Measurements from ENCODE around the gene LRRC8B.
A peak's percentile ranks its signal among the peaks of the same experiment; 100 is the strongest.
"Not testable (repeated sequence)": the region's sequence is repeated elsewhere in the genome, so short reads cannot be mapped to it uniquely, and the experiment has no call there.

LRRC8B gene

DNA sequence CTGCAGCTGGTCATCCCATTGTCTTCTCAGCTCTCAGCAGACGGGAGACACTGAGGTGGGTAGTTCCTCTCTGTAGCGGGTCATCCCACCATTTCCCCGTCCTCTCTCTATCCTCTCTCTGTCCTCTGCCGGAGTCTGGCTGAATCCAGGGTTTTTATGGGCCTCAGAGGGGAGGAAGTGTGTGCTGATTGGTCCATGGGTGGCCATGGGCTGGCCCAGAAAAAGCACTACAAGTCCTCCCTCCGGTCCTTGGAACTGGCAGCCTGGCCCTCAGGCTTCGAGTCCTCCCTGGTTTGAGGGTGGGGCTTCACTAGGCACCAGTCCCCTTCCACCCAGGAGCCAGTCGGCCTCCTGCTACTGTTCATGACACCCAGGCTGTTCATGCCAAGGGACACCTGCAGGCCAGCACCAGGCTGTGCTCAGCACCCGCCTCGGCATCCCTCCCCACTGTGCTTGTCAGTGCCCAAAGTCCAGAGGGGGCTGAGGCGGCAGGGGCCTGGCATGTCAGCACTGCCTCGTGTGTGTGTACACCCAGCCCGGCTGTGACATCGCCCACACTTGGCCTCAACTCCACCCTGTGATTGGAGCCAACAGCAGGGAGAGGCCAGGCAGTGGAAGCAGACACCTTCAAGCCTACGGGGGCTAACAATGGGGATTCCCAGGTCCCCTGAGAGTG lies 85.3 kb downstream of the LRRC8B start:
- DNase-seq: peak; percentile 34 to 75

DNA sequence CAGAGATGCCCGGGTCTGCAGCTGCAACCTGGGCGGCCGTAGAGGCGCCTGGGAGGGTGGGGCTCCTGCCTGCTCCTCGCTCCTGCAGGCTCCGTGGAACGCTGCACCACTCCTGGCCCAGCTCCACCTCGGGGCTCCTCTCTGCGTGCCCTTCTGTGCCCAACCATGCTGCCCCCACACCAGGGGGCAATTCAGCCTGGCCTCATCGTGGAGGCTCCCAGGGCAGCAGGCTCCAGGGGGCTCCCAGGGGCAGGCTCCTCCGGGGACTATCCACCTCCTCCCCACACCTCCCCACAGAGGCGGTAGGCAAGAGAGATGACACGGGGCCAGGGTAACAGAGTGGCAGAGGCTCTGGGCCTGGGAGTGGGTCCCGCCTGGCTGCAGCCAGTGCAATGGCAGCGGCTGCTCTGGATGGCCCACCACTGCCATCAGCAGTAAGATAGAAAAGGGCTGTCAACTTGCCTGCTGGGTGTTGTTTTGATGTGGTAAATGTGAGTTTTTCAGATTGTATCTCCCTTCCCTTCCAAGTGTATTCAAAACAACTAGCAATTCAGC lies 85.9 kb downstream of the LRRC8B start:
- DNase-seq: peak; percentile 47 to 80

DNA sequence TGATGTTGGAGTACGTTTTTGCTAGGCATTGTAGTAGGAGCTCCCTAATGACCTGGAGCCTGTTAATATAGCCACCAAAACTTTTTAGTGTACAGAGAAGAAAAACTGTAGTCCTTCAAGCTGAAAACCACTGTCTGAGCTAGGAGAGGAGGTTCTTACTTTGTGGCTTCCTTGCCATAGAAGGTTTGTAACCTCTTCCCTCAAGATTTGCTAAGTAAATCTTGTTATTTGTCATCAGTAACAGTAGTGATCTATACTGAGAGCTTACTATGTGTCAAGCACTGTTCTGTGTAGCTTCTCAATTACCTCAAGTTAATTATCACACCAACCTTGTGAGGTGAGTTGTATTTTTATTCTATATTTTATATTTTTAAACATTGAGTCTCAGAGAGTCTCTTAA lies 87.1 kb downstream of the LRRC8B start:
- DNase-seq: peak in 1 of 2 donors; percentile 52

DNA sequence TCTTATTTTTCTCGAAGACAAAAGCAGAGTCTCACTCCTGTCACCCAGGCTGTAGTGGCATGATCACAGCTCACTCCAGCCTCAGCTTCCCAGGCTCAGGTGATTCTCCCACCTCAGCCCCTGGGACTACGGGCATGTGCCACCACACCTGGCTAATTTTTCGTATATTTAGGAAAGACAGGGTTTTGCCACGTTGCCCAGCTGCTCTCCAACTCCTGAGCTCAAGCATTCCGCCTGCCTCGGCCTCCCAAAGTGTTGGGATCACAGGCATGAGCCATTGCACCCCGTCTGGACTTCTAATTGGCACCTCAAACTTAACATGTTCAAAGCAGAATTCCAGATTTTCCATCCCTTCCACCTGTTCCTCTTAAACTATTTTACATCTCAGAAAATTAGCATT lies 89.3 kb downstream of the LRRC8B start:
- no peak for DNase-seq

DNA sequence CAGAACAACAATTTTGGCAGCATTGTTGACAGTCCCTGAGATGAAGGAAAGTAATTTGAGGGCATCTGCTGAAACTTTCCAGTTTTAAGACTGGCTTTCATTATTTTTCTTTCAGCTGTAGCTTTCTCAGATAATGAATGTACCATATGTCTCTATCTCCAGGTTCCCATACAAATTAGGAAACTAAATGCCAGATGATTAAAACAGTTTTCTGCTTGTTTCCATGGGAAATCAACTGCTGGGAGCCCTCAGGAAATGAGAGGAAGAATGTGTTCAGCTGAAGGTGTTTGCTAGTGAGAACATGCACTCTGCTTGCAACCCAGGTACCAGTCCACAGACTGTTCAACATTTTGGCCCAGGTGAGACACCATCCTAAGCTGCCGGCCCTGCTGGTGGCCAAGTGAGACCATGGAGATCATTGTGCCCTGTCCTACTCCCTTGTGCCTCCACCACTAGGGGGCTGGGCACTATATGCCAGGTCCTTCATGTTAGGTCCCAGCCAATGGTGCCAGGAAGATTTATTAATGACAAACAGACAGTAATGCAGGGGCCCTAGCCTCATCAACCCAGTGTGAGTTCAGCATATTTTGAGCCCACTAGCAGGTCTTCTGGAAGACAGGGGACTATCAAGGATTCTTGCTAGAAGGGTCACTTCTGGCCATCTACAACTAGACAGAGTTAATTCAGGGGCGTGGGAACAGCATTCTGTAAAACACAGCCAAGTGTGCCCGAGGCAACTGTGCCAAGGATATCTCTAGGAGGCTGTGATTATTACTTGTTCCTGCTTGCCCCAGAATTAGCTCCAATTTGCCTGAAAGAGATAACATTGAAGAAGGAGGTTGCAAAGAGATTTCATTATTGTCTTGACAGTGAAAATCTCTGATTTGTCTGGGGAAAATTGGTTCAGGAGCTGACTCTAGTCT lies 91.3 kb downstream of the LRRC8B start:
- DNase-seq: peak; percentile 34 to 45

DNA sequence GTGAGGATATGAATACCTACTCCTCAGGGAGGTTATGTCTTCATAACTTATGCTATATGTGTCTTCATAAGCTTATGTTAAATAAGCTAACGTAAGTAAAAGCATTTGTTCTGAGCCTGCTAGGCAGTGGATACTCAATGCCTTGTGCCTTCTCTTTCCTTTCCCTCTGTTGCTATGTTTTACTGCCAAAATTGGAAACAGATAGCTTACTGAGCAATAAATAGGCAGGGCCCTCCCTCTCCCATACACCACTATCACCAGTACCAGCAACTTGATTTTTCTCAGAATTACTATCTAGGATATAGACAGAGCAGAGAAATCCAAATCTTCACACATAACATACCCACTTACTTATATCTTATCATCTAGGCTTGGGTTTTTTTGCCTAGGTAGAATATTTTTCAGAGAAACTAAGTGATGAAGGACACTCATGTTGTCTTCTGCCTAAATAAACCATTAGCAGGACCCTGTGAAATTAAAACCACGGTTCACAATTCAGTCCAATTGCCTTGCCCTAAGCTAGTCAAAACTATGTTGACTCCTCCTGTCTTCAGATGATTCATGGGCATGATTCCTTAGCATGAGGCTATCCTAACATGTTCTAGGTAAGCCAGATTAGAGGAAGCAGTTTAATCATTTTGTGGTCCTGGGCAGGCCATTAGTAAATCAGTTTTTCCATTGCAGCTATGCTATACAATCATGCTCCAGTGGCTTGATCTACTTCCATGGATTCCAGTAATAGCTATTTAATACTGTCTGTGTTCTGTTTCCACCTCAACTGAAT lies 92.4 kb downstream of the LRRC8B start:
- no peak for DNase-seq

DNA sequence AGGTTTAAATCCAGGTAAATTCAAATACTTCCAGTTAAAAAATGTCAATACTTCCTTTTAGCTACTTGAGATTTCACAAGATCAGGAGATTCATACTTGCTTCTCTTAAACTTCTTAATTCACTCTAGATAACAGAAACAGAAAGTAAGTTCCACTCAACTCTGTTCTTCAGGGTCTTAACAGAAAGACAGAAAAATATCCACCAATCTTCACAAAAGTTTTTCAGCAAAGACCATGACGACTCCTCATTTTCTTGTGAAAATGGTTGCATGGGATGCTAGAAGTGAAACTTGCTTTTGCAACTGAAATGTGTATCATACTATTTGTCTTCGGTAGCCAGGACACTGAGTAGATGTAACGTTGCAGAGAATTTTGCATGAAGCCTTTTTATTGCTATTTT lies 96.0 kb downstream of the LRRC8B start:
- DNase-seq: no peak

DNA sequence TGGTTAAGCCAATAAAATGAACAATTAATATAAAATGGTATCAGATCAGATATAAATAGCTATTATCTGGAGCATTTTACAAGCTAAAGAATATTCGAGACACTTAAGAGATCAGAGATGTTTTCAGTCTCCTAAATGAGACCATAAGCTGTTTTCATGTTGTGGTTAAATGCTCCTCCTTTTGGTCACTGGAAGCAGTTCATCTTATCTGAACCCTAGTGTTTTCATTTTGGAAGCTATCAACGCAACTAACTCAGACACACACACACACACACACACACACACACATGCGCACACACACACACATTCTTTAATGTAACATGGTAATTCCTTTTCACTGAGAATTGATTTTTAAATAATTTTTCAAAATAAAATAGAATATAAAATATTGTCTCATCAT lies 98.3 kb downstream of the LRRC8B start:
- peak in 1 of 2 donors; percentile 69 for DNase-seq

DNA sequence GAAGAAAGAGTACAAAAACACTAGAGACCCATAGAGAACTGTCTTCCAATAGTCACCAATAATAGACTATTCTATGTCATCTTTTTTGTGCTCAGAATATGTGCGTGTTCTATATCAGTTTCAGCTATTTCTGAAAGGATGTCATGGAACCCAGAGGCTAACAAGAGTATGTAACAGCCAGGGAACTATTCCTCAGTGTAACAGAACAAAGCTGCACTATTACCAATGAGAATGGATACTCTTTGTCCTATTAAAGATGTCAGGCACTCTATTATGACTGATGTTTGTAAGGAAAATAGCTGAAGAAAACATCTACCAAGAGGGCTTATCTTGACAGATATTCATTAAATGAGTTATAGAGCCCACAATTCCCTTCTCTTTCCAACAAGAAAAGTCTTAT lies 99.7 kb downstream of the LRRC8B start:
- DNase-seq: no peak

DNA sequence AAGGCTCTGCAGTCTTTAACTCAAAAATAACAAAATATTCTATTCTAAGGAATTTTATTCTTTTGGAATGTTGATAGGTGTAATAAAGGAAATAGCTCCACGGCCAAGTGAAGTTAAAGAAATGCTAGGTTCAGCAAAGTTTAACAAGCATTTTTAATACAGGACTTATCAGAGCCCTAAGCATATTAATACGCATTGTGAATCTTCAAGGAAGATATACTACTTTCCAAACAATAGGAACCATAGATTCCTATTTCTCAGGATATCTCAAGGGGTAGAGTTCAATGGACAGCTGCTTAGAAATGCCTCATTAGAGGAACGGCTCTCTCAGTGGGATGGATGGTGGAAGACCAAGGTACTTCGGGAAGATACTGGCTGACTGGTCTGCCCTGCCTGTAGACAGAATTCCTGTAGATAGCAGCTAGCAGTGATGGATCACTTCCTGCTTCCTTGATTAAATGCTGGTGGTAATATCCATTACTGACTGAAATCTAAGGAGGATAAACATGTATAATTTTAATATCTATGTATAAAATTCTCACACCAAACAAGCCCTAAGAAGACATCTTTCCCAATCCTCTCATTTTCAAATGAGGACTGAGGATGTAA lies 100.2 kb downstream of the LRRC8B start:
- no peak for DNase-seq

DNA sequence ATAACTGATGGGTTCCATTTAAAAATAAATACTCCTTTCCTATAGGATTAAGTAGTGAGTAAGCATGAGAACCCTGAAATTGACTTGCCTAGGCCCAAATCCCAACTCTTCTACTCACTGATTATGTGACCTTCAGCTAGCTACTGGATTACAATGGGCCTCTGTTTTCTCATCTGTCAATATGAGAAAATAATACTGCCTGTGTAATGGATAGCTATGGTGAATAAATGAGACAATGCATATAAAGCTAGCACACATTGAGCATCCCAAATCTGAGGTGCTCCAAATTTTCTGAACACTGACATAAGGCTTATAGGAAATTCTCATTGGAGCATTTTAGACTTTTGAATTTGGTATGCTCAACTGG lies 103.0 kb downstream of the LRRC8B start:
- DNase-seq: no peak

DNA sequence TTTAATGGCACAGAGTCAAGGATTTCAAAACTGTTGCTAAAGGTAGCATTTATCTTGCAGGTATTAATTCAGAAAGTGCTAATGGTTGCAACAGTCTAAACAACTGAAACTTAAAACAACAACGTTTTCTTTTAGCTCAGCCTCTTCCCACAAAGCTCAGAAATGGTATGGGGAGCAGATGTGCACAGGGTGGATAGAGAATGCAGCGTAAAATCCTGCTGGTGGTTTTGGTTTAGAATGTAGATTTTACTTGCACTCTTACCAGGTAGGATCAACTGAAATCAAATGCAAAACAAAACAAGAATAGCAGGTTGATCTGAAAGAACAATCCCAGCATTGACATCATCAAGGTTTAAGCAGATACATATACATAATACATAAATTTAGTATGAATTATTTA lies 104.5 kb downstream of the LRRC8B start:
- no peak for DNase-seq

DNA sequence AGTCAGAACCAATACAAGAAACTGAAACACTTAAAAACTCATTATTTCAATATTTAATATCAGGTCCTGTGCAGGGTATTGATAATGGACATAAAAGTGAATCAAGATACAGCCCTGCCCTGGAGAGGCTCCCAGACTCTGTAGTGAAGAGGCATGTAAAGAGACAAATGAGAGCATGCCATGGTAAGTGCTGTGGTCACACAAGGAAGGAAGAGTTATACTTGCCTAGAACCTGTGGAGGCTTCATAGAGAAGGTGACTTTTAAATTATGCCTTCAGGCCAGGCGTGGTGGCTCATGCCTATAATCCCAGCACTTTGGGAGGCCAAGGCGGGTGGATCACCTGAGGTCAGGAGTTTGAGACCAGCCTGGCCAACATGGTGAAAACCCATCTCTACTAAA lies 105.0 kb downstream of the LRRC8B start:
- not testable (repeated sequence) for DNase-seq

DNA sequence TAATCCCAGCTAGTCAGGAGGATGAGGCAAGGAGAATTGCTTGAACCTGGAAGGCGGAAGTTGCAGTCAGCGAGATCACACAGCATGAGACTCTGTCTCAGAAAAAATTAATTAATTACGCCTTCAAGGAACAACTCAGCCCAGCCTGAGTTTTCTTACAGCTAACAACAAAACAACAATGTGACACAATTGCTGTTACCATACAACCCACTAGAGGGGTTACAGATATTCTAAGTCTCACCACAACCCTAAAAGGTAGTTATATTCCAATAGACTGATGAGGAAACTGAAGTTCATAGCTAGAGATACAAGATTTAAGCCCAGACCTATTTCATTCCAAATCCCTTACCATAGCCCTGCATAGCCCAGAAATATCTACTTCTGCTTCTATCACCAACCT lies 105.4 kb downstream of the LRRC8B start:
- DNase-seq: peak in 1 of 2 donors; percentile 48

DNA sequence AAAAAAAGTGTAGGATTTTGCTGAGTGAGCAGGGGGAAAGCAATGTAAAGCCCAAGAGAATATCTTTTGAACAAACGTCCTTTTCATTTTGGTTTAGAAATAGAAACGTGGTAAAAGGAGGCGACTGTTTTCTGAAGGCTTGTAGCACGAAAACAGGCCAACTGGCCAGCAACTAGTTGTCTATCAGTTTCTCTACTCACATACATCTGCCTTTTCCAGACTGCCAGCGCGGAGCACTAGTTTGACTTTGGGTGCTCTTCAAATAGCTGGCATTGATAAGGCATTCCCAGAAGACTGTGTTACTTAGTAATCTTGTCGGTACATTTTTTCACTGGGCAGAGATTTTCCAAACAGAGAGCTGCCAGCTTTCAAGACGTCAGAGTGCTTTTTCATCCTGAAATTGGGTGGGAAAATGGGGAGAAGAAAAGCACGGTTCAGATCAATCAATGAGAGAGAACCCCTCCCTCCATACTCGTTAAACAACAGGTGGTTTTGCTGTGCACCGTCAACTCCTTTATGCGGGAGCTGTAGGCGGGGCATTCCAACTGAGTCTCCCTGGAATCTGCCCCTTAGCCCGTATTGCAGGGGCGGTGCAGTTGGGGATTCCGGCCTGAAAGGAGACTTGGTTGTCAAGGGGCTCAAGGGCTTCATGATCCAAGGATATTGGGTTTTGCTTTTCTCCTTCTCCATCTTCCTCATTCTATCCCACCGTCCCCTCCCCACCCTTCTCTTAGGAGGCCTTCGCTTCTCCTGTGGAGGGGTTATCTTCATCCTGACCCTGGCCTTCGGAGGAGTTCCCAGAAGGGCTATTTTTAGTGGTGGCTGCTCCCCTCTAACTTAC lies 107.4 kb downstream of the LRRC8B start:
- no peak for DNase-seq

DNA sequence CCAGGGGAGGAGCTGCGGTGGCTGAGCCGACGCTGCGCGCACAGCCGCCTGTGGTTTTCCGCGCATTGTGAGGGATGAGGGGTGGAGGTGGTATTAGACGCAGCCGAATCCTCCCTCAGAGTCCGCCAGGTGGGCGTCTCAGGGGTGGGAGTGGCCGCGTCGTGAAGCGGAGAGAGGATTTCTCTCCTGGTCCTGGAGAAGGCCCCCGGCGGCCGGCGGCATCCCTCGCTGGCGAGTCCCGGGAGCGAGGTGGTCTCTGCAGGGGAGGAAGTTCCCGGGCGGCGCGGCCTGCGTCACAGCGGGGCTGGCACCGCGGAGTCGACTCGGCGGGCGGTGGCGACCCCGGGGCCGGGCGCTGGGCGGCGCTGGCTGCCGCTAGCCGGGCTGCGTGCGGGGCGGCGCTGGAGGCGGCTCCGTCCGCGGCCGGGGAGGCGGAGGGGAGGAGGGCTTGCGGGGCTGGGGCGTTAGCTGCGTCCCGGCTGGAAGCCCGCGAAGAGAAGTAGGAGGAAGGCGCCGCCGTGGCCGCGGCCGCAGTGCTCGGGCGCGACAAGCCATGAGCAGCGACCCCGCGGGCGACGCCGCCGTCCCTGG lies 108.1 kb downstream of the LRRC8B start, which contains the start of gene LRRC8C:
LRRC8C (plus strand) TSS at position 464 of the 591 bp plus-strand sequence. CDS start 53,354 bp downstream, outside the sequence.
- peak; percentile 84 to 90 for DNase-seq

DNA sequence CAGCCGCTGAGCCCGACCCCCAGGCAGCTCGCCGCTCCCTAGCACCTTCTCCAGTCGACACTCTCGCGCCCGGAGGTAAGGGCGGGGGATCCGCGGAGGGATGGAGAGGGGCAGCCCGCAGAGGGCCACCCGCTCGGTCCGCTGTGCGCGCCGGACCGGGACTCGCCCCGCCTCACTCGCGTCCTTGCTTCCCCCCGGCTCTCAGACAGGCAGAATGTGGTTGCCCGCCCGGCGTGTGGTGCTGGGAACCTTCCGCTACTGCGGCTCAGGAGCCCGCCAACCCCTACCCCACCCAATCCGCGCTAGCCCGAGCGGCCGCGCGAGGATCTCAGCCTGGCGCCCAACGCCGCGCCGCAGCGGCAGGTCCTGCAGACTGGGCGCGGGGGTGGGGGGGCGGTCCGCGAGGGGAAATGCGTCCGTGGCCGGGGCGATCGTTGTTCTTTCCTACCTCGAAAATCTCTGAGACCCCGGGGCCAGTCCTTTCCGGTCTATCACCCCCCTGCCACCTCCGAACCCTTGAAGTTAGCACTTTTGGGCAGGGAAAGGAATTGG lies 108.7 kb downstream of the LRRC8B start:
- DNase-seq: peak; percentile 65 to 74

DNA sequence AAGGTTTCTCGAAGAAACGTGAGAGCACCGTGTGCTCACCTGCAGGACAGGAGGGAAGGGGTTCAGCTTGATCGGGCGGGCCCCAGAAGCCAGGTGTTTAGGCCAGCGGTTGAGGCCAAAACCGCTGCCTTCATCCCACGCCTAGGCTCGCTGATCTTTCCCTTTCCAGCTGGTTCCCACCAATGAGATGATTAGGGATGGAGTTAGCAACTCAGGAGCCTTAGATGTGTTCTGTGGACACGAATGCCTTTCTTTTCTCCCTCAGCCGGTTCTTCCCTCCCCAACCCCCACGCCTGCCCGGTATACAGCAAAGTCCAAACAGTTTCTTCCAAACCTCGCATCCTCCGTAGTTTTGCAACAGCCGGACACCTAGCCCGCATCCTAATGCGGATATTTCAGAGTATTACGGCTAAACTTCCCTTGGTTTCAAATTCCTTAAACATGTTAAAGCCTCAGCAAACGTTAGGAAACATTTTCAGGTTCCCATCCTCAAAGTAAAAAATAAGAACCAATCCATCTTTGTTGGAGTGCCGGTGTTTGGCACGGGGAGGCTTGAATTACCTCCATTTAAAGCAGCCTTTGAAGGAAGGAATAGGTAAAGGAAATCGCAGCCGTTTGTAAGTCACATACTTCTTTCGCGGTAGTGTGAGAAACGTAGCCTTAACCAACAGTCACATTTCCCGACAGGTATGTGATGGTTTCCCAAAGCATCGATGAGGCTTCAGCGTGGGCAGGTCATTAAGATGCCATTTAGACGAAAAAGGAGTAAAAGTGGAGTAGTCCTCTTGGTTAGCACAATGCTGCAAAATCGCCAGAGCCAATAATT lies 109.4 kb downstream of the LRRC8B start:
- peak; percentile 12 to 52 for DNase-seq
